OCI-LY1 (cell line): ENCODE measurements around the gene TSEN34.
"Not testable (repeated sequence)": the region's sequence is repeated elsewhere in the genome, so short reads cannot be mapped to it uniquely, and the experiment has no call there.

Source experiments
- H2AFZ ChIP-seq: fragments of 200-600 bp; sonication (generic), shearing (Covaris generic); 2 replicates; pipeline ENCODE4 v1.6.0; 2014; ENCODE audit warnings: antibody characterized with exemption, mild to moderate bottlenecking, low read length
- H3F3A ChIP-seq: fragments of 200-600 bp; sonication (generic), shearing (Covaris generic); 2 replicates; pipeline ENCODE4 v1.6.0; 2014; ENCODE audit warnings: mild to moderate bottlenecking, antibody characterized with exemption, low read length, moderate library complexity; ENCODE audit not compliant: insufficient read depth
- H3K27ac ChIP-seq: fragments of 200-600 bp; sonication (generic); 2 replicates; pipeline ENCODE4 v1.5.1; 2014; ENCODE audit warnings: low read length, mixed run types, mild to moderate bottlenecking, low read depth; ENCODE audit not compliant: poor library complexity, severe bottlenecking
- H3K27me3 ChIP-seq: fragments of 200-600 bp; sonication (generic); 2 replicates; pipeline ENCODE4 v1.6.0; 2014; ENCODE audit warnings: antibody characterized with exemption, mild to moderate bottlenecking, low read length, moderate library complexity; ENCODE audit not compliant: insufficient read depth
- H3K36me3 ChIP-seq: fragments of 200-600 bp; sonication (generic); 2 replicates; pipeline ENCODE4 v1.6.1; 2014; ENCODE audit warnings: mild to moderate bottlenecking, antibody characterized with exemption, low read length, moderate library complexity, mixed read lengths; ENCODE audit not compliant: insufficient read depth
- H3K4me1 ChIP-seq: fragments of 200-600 bp; sonication (generic); 2 replicates; pipeline ENCODE4 v1.5.1; 2014; ENCODE audit warnings: mild to moderate bottlenecking, low read length, moderate library complexity; ENCODE audit not compliant: insufficient read depth, severe bottlenecking
- H3K4me2 ChIP-seq: fragments of 200-600 bp; sonication (generic), shearing (Covaris generic); 2 replicates; pipeline ENCODE4 v1.6.1; 2014; ENCODE audit warnings: low read length
- H3K4me3 ChIP-seq: fragments of 200-600 bp; sonication (generic); 2 replicates; pipeline ENCODE4 v1.5.1; 2014; ENCODE audit warnings: low read length, low read depth, mild to moderate bottlenecking, mixed read lengths; ENCODE audit not compliant: poor library complexity, severe bottlenecking
- H3K79me2 ChIP-seq: fragments of 200-600 bp; shearing (Covaris generic); 2 replicates; pipeline ENCODE4 v1.6.1; 2016; ENCODE audit warnings: mixed run types, low read length, mixed read lengths; ENCODE audit not compliant: insufficient read depth
- H3K9ac ChIP-seq: fragments of 200-600 bp; sonication (generic), shearing (Covaris generic); 2 replicates; pipeline ENCODE4 v1.6.1; 2014; ENCODE audit warnings: mild to moderate bottlenecking, low read length, mixed read lengths
- H3K9me2 ChIP-seq: fragments of 200-600 bp; sonication (generic), shearing (Covaris generic); 2 replicates; pipeline ENCODE4 v1.6.1; 2014; ENCODE audit warnings: low read depth, mild to moderate bottlenecking, low read length, mixed read lengths
- H3K9me3 ChIP-seq: fragments of 200-600 bp; shearing (Covaris generic); 2 replicates; pipeline ENCODE4 v1.6.1; 2014; ENCODE audit warnings: low read length, mixed read lengths
- H4K20me1 ChIP-seq: fragments of 200-600 bp; sonication (generic), shearing (Covaris generic); 2 replicates; pipeline ENCODE4 v1.6.0; 2016; ENCODE audit warnings: mild to moderate bottlenecking, low read length; ENCODE audit not compliant: insufficient read depth
- EZH2 ChIP-seq: fragments of 200-600 bp; sonication (generic), shearing (Covaris generic); IDR thresholded peaks from 2 replicates; pipeline ENCODE4 v1.8.0; 2017; ENCODE audit warnings: borderline replicate concordance, mixed run types, mild to moderate bottlenecking, antibody characterized with exemption, low read length, moderate library complexity, mixed read lengths
- TF ChIP-seq, protein P1 (sequence below): fragments of 200-600 bp; sonication (generic), shearing (Covaris generic); IDR thresholded peaks from 2 replicates; pipeline ENCODE4 v1.5.1; 2017; ENCODE audit warnings: mild to moderate bottlenecking, antibody characterized with exemption, low read length, moderate library complexity, mixed read lengths

Gene TSEN34

DNA sequence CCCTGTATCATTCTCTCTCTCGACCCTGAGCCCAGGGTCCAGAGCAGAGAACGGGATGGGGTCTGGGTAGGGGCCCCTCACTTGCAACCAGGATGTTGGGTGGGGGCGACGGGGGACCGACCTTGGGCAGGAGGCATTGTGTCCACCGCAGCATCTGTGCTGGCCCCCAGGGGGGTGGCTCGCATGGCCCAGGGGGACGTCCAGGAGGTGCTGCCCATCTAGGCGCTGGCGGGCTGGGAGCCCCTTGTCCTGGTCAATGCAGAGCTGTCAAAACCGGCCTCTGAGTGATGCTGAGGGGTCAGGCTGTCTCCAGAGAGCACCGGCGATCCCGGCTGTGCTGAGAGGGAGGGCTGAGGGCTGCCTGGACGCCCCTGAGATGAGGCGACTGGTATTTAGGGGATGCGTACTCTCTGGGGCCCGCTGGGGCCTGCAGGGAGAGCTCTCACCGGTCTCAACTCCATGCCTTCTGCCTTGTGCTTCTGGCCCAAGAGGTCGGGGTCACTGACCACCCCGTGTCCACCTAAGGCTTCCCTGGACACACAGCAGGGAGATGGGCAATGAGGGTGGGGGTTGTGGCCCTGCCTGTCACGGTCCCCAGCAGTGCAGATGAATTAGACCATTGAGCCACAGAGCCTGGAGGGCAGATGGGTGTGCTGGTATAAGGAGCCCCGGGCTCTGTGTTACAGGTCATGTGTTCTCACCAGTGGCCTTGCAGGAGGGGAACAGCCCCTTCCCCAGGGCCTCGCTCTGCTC, 18.1 kb downstream of the TSEN34 start:
- Histone ChIP-seq H3K79me2 (peaks cover 14% of the 10 kb centered on the region), H3K27ac (peak overlapping the region; percentile 39), H3K4me1 (peaks cover 38% of the 10 kb centered on the region), H3K4me3 (no peak overlapping the region), H3K36me3 (peaks cover 85% of the 10 kb centered on the region), H3K4me2 (no peak overlapping the region; the same call in 1 of the 2 replicates), H3K27me3 (no peaks in the 10 kb centered on the region), H3K9ac (no peak overlapping the region), H3F3A (0 out of 2 replicates have a peak, but pooled peaks cover 6% of the 10 kb centered on the region), H3K9me2 (no peaks in the 10 kb centered on the region), H2AFZ (no peak overlapping the region), H3K9me3 (no peaks in the 10 kb centered on the region), H4K20me1 (no peaks in the 10 kb centered on the region)
- no peak for TF ChIP-seq EZH2
- TF ChIP-seq, protein P1, sequence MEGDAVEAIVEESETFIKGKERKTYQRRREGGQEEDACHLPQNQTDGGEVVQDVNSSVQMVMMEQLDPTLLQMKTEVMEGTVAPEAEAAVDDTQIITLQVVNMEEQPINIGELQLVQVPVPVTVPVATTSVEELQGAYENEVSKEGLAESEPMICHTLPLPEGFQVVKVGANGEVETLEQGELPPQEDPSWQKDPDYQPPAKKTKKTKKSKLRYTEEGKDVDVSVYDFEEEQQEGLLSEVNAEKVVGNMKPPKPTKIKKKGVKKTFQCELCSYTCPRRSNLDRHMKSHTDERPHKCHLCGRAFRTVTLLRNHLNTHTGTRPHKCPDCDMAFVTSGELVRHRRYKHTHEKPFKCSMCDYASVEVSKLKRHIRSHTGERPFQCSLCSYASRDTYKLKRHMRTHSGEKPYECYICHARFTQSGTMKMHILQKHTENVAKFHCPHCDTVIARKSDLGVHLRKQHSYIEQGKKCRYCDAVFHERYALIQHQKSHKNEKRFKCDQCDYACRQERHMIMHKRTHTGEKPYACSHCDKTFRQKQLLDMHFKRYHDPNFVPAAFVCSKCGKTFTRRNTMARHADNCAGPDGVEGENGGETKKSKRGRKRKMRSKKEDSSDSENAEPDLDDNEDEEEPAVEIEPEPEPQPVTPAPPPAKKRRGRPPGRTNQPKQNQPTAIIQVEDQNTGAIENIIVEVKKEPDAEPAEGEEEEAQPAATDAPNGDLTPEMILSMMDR = no peak

DNA sequence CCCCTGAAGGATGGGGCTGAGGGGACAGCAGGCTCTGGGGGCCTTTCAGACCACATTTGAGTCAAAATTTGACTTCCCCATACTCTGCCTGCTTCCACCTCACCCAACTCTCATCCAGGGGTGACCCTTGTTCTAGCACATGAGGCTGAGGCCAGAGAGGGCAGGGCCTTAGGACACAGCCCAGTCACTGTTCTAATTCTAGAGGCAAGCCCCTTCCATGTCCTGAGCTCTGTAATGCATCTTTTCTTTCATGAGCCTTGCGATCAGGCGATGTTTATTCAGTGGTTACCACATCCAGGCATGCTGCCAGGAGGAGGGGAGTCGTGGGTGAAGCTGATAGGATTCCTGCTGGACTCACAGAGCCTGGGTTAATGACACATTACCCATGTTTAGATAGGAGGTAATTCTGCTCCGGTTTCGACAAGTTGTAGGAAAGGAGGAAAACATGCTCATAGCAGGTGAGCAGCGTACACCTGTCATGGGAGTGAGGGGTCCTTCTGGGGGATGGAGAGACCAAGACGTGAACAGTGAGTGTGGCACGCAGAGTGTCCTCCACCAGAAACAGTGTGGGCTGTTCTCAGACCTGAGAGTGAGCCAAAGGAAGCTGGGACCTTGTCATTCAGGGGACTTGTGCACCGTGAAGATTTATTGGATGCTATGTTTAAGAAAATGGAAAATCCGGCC, 18.8 kb downstream of the TSEN34 start:
- Histone ChIP-seq H3F3A (0 out of 2 replicates have a peak, but pooled peaks cover under 1% of the 10 kb centered on the region), H3K9me2 (no peaks in the 10 kb centered on the region), H2AFZ (no peak overlapping the region), H4K20me1 (no peaks in the 10 kb centered on the region), H3K4me2 (no peak overlapping the region), H3K27ac (peak overlapping the region; percentile 39), H3K36me3 (peaks cover 81% of the 10 kb centered on the region), H3K4me3 (no peak overlapping the region), H3K9ac (no peak overlapping the region), H3K9me3 (no peaks in the 10 kb centered on the region), H3K79me2 (peaks cover 7% of the 10 kb centered on the region), H3K4me1 (peaks cover 31% of the 10 kb centered on the region), H3K27me3 (no peaks in the 10 kb centered on the region)
- TF ChIP-seq, protein P1 = no peak
- no peak for TF ChIP-seq EZH2

DNA sequence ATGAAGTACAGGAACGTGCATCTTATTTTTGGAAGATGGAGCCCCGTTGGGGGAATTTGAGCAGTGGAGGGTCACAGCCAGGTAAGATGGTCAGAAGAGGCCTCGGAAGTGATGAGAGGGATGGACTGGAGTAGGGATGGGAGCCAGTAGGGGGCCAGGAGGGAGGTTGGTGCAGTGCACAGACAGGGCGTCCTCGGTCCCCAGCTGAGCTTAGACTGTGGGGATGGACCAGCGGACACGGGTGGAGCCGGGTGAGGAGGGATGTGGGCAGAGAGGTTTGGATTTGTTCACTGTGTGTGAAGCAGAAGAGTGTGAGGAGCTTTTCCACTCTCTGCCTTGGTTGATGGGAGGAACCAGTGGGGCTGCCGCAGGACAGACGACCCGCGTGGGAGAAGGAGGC, 20.1 kb downstream of the TSEN34 start:
- Histone ChIP-seq H3K9me3 (no peaks in the 10 kb centered on the region), H3K27ac (peak overlapping the region; percentile 41), H3K4me1 (peaks cover 18% of the 10 kb centered on the region), H3K79me2 (no peaks in the 10 kb centered on the region), H3K9ac (no peak overlapping the region), H4K20me1 (no peaks in the 10 kb centered on the region), H3F3A (no peaks in the 10 kb centered on the region), H3K36me3 (peaks cover 78% of the 10 kb centered on the region), H3K9me2 (no peaks in the 10 kb centered on the region), H2AFZ (no peak overlapping the region), H3K4me2 (no peak overlapping the region), H3K4me3 (no peak overlapping the region), H3K27me3 (no peaks in the 10 kb centered on the region)
- TF ChIP-seq, protein P1 = no peak
- TF ChIP-seq EZH2 = no peak

DNA sequence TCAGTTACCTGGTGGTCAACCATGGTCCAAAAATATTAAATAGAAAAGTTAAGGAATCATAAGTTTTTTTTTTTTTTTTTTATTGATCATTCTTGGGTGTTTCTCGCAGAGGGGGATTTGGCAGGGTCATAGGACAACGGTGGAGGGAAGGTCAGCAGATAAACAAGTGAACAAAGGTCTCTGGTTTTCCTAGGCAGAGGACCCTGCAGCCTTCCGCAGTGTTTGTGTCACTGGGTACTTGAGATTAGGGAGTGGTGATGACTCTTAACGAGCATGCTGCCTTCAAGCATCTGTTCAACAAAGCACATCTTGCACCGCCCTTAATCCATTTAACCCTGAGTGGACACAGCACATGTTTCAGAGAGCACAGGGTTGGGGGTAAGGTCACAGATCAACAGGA, 23.1 kb downstream of the TSEN34 start:
- H3K9ac ChIP-seq, H3K4me3 ChIP-seq, H3K9me3 ChIP-seq, H4K20me1 ChIP-seq, H3K79me2 ChIP-seq, H3K9me2 ChIP-seq, H3F3A ChIP-seq, H3K4me1 ChIP-seq, H3K27me3 ChIP-seq, H3K27ac ChIP-seq, H3K4me2 ChIP-seq, H2AFZ ChIP-seq: not testable (repeated sequence)
- peaks cover 66% of the 10 kb centered on the region for H3K36me3 ChIP-seq

DNA sequence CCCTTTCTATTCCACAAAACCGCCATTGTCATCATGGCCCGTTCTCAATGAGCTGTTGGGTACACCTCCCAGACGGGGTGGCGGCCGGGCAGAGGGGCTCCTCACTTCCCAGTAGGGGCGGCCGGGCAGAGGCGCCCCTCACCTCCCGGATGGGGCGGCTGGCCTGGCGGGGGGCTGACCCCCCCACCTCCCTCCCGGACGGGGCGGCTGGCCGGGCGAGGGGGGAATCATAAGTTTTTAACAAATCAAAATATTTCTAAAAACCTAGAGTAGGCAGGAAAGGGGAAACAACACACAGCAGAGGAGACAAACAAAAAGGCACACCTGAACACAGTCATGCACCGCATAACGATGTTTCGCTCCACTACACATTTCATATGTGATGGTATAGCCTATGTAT, 23.6 kb downstream of the TSEN34 start:
- H3K4me1 ChIP-seq, H3K9ac ChIP-seq, H4K20me1 ChIP-seq, H3K9me3 ChIP-seq, H3K4me3 ChIP-seq, H3F3A ChIP-seq, H2AFZ ChIP-seq, H3K9me2 ChIP-seq, H3K4me2 ChIP-seq, H3K27me3 ChIP-seq, H3K79me2 ChIP-seq, H3K27ac ChIP-seq: not testable (repeated sequence)
- H3K36me3 ChIP-seq = peaks cover 64% of the 10 kb centered on the region
